ENCODE results near the gene ISLR2. TPM values are rescaled to one million over a fixed set of nuclear protein-coding genes. Genes with fewer than 3 reads are reported as not detected.

ISLR2 gene
- total RNA-seq, 1 donor from 2014 or later, result not detected

DNA sequence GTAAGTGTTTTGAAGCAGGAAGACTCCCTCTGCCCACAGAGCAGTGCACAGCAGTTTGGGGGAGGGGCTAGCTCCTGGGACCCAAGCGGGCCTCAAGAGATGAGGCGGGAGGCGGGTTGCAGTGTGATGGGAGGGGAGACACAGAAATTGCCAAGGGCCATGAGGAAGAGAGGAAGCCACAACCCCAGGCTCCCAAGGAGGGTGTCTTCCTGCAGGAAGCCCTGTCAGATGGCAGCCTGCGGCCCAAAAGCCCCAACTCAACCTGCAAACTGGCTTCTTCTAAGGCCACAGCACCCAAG lies 7.3 kb upstream of the ISLR2 start:
- DNase-seq (no peak), ATAC-seq (ENCODE audit: low read depth) (peak; percentile 16)
- Mint-ChIP-seq H3K27me3 (peaks cover 4% of the 10 kb centered on the region), H3K9me3 (peaks cover 4% of the 10 kb centered on the region), H3K4me3 (peak overlapping the region; percentile 52), H3K4me1 (peaks cover 60% of the 10 kb centered on the region), H3K27ac (no peak overlapping the region), H3K36me3 (ENCODE audit: low read depth) (no peaks in the 10 kb centered on the region)
- TF ChIP-seq, protein P1, sequence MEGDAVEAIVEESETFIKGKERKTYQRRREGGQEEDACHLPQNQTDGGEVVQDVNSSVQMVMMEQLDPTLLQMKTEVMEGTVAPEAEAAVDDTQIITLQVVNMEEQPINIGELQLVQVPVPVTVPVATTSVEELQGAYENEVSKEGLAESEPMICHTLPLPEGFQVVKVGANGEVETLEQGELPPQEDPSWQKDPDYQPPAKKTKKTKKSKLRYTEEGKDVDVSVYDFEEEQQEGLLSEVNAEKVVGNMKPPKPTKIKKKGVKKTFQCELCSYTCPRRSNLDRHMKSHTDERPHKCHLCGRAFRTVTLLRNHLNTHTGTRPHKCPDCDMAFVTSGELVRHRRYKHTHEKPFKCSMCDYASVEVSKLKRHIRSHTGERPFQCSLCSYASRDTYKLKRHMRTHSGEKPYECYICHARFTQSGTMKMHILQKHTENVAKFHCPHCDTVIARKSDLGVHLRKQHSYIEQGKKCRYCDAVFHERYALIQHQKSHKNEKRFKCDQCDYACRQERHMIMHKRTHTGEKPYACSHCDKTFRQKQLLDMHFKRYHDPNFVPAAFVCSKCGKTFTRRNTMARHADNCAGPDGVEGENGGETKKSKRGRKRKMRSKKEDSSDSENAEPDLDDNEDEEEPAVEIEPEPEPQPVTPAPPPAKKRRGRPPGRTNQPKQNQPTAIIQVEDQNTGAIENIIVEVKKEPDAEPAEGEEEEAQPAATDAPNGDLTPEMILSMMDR (IDR thresholded peaks at IDR 0.05), result no peak
- ChIA-PET POLR2A (no interaction called here), CTCF (interaction anchor here (0.9 to 1.7 kb wide), 3 partner anchors 12 to 198 kb away, joined by 3 to 4 read pairs (median 3); no protein-coding TSS in a partner anchor)
- intact Hi-C loops (cut with micrococcal nuclease), result no loop called here

DNA sequence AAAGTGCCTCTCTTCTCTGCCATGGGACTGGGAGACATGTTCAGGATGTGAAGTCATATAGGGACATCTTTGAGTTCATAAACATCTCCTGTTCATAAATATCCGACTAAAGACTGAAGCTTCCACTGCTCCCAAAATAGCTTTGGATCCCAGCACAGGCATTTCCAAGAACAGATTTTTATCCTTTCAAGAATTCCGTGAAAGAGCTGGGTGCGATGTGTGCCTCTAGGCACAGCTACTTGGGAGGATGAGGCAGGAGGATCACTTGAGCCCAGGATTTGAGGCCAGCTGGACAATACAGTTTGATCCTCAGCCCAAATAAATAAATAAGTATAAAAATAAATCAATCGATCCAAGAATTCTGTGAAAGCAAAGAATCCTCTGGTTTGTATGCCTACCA lies 6.7 kb upstream of the ISLR2 start:
- ATAC-seq (ENCODE audit: low read depth), result no peak
- peaks cover 64% of the 10 kb centered on the region for H3K4me1 Mint-ChIP-seq
- ChIA-PET POLR2A (no interaction called here), CTCF (interaction anchor here (0.9 to 1.7 kb wide), 3 partner anchors 11 to 197 kb away, joined by 3 to 4 read pairs (median 3); no protein-coding TSS in a partner anchor)
- H3K27ac Mint-ChIP-seq, result no peak overlapping the region
- DNase-seq, result no peak
- intact Hi-C loops (cut with micrococcal nuclease), result no loop called here
- H3K9me3 Mint-ChIP-seq, result no peaks in the 10 kb centered on the region
- H3K36me3 Mint-ChIP-seq (ENCODE audit: low read depth), result no peaks in the 10 kb centered on the region
- H3K4me3 Mint-ChIP-seq, result no peak overlapping the region
- TF ChIP-seq, protein P1 (IDR thresholded peaks at IDR 0.05), result no peak
- peaks cover 5% of the 10 kb centered on the region for H3K27me3 Mint-ChIP-seq

DNA sequence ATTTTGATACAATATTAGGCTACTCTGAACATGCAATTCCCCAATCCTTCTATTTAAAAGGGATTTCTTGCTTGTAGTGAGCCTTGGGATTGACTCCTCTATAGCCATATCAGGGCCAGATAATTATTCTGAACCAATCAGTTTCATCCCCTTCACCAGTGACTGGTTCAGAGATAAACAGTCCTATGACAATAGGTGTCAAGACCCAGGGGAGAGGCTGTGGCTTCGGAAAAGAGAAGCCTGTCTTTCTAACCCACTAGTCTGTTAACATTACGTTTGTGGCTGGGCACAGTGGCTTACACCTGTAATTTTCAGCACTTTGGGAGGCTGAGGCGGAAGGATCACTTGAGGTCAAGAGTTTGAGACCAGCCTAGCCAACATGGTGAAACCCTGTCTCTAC lies 6.2 kb upstream of the ISLR2 start:
- peaks cover 10% of the 10 kb centered on the region for H3K27me3 Mint-ChIP-seq
- DNase-seq (no peak), ATAC-seq (ENCODE audit: low read depth) (no peak)
- peaks cover 68% of the 10 kb centered on the region for H3K4me1 Mint-ChIP-seq
- ChIA-PET POLR2A (no interaction called here), CTCF (interaction anchor here (1.4 kb wide), 1 partner anchor 197 kb away, joined by 3 read pairs; no protein-coding TSS in a partner anchor)
- no peaks in the 10 kb centered on the region for H3K36me3 Mint-ChIP-seq (ENCODE audit: low read depth)
- intact Hi-C loops (cut with micrococcal nuclease), result no loop called here
- H3K4me3 Mint-ChIP-seq, result no peak overlapping the region
- no peaks in the 10 kb centered on the region for H3K9me3 Mint-ChIP-seq
- H3K27ac Mint-ChIP-seq, result no peak overlapping the region
- TF ChIP-seq, protein P1 (IDR thresholded peaks at IDR 0.05), result no peak

- intact Hi-C loops (cut with micrococcal nuclease), result loop anchor here (5.0 kb wide), 1 partner anchor 833 kb away; the partner anchor contains the start of gene RPP25
- POLR2A ChIA-PET, result no interaction called here
- H3K4me3 Mint-ChIP-seq, result no peak overlapping the region
- TF ChIP-seq, protein P1 (IDR thresholded peaks at IDR 0.05), result no peak
- H3K4me1 Mint-ChIP-seq, result peaks cover 73% of the 10 kb centered on the region
- CTCF ChIA-PET, result no interaction called here
- peaks cover 16% of the 10 kb centered on the region for H3K27me3 Mint-ChIP-seq
- ATAC-seq (ENCODE audit: low read depth) (no peak), DNase-seq (no peak)
- no peaks in the 10 kb centered on the region for H3K36me3 Mint-ChIP-seq (ENCODE audit: low read depth)
- no peaks in the 10 kb centered on the region for H3K9me3 Mint-ChIP-seq
- H3K27ac Mint-ChIP-seq, result no peak overlapping the region
Observed at GRCh38 chr15:74124759-74125158, 5.6 kb upstream of the ISLR2 start.

DNA sequence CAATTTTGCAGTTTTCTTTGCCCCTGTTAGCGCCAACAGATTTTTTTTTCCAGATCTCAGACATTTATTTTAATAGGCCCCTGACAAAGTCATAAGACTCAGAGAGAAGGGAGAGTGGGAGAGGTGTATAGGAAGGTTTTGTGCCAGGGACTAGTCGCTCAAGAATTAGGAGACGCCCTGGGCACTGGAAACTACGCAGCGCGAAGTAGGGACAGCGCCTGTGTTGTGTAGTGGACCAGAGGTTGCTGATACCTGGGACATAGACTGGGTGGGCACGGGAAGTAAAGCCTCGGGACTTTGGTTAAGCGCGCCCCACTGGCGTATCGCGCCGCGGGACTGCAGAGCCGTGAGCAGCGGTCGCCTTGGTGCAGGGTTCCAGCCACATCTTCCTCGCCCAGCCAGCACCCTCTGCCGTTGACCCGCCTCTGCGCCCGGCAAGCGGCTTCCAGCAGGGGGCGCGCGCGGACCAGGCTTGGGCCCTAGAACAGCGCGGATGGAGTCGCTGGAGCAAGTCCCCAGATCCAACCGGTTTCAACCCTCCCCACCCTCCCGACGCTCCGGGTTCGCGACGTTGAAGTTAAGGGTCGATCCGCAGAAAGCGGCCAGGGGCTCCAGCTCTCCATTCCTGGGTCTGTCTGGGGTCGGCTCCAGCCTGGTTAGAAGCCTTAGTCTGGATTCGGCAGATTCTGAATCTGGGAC lies 3.0 kb upstream of the ISLR2 start:
- Mint-ChIP-seq H3K9me3 (no peaks in the 10 kb centered on the region), H3K4me1 (peaks cover 68% of the 10 kb centered on the region), H3K4me3 (peak overlapping the region; percentile 61), H3K27ac (no peak overlapping the region), H3K27me3 (peaks cover 41% of the 10 kb centered on the region), H3K36me3 (ENCODE audit: low read depth) (no peaks in the 10 kb centered on the region)
- CTCF ChIA-PET, result interaction anchor here (0.8 to 1.5 kb wide), 2 partner anchors 193 to 195 kb away, joined by 3 to 6 read pairs; no protein-coding TSS in a partner anchor
- ATAC-seq (ENCODE audit: low read depth), result peak; percentile 79
- POLR2A ChIA-PET, result interaction anchor here (0.6 kb wide), 1 partner anchor 251 kb away, joined by 4 read pairs; no protein-coding TSS in a partner anchor
- intact Hi-C loops (cut with micrococcal nuclease), result loop anchor here (1.0 to 5.0 kb wide), 4 partner anchors 155 to 830 kb away; partner anchors contain the start of gene RPP25
- DNase-seq, result peak; percentile 83
- TF ChIP-seq, protein P1 (IDR thresholded peaks at IDR 0.05), result peak; percentile 71
